HG03159 (cell line): ENCODE results near the gene ZFHX3.

Source experiments
- ATAC-seq: cut with Tn5 transposase; IDR thresholded peaks from one replicate; pipeline ENCODE4 v1.9.1; 2021; ENCODE audit warnings: mild to moderate bottlenecking, moderate library complexity; ENCODE audit not compliant: unreplicated experiment

ZFHX3 gene

GRCh38 chr16:73068541-73069401 lies 20.8 kb upstream of the ZFHX3 start:
- no peak for ATAC-seq

- ATAC-seq, result no peak
Observed at GRCh38 chr16:73067671-73068540, 20.0 kb upstream of the ZFHX3 start.

DNA sequence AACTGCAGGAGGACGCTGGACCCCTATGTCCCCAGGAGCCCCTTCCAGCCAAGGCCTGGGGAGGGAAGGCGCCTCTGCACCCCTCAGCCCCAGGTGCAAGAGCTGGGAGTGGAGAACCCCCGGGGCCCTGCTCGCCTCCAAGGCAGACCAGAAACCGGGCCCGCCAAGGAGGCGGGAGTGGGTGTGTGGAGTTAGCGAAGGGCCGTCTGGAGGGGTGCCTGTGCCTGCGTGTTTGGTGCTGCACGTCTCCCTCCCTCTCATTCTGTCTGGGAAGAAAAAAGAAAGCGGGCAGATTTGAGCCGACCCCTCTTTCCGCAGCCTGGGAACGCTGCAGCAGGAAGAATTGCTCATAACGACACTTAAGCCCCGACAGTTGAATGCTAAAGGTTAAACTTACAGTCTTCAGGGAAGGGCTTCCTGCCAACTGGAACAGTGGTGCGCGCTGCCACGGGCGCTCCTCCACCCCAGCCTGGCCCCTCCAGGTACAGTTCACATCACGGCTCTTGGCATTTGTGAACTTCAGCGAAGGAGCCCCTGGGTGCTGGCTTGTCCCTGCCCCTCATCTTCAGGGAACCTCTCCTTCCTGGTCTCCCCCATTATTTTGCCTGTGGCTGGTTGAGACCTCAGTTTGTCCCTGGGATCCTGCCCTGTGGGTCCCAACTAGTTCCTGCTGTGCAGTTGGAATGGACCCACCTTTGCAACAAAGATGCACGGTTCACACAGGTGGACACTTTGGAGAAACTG lies 19.2 kb upstream of the ZFHX3 start:
- no peak for ATAC-seq

- no peak for ATAC-seq
Observed at GRCh38 chr16:73066331-73066926, 18.5 kb upstream of the ZFHX3 start.

DNA sequence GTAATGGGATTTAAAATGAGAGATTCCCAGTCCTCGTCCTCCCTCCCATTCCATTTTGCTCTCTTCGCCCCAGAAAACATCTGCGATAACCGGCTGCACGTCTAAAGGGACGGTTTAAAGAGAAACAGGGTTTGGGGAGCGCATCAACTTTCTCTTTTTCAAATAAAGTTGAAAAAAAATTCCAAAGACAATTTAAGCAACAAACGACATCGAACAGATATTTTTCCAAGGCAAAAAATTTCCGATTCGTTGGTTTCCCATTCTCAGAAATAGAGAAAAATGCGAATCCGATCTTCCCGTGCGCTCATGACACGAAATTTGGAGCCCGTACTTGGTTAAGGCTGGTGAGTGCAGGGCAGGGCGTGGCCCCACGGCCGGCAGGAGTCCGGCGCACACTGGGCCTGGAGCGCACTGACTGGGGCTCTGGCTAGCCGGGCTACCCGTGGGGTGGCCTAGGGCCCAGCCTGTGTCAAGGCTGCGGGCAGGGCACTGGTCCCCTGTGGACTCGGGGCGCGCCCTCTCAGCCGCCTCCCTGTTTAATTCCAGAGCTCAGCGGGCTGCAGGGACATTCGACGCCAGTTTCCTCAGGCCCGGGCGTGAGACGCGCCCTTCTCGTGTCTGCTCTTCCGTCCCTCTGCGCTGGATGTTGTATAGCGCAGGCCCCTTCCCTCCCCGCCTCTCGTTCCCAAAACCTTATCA lies 17.9 kb upstream of the ZFHX3 start:
- ATAC-seq, result no peak

- no peak for ATAC-seq
Observed at GRCh38 chr16:73064994-73065545, 17.1 kb upstream of the ZFHX3 start.

DNA sequence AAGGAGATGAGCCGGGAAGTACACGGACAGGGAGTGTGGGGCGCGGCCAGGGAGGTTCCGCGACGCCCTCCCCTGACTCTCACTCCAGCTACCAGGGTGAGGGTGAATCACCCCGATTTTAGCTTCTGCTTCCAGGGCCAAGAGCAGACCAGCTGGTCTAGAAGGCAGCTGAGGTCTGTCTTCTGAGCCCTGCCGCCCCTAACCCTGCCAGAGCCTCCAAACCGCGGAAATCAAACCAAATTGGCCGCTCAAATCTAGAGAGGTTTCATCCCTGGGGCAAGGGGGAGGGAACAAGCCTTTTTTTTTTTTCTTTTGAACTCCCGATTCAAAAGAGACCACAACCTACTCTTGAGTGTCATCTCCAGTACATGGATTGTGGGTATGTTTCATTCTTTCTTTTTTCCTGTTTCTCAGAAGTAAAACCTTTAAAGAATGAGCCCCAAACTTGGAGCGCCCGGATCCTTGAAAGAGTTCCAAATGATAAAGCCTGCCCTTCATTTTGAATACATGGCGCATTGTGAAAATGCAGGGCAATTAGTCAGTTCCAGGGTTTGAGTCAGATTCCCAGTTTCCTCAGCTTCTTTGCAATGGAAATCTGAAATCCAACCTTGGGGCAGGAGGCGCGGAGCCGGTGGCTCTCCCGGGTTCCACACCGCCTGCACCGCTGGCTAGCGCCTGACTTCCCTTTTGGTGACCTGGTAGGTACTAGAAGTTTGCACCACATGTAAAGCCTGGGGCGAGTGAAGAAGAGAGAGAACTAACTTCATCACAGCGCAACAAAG lies 16.5 kb upstream of the ZFHX3 start:
- no peak for ATAC-seq

- ATAC-seq, result no peak
Observed at GRCh38 chr16:73063854-73064211, 15.9 kb upstream of the ZFHX3 start.

- ATAC-seq, result no peak
Observed at GRCh38 chr16:73062743-73063733, 15.1 kb upstream of the ZFHX3 start.

- no peak for ATAC-seq
Observed at GRCh38 chr16:73062001-73062616, 14.2 kb upstream of the ZFHX3 start.

GRCh38 chr16:73060892-73061490 lies 13.1 kb upstream of the ZFHX3 start:
- ATAC-seq, result no peak

DNA sequence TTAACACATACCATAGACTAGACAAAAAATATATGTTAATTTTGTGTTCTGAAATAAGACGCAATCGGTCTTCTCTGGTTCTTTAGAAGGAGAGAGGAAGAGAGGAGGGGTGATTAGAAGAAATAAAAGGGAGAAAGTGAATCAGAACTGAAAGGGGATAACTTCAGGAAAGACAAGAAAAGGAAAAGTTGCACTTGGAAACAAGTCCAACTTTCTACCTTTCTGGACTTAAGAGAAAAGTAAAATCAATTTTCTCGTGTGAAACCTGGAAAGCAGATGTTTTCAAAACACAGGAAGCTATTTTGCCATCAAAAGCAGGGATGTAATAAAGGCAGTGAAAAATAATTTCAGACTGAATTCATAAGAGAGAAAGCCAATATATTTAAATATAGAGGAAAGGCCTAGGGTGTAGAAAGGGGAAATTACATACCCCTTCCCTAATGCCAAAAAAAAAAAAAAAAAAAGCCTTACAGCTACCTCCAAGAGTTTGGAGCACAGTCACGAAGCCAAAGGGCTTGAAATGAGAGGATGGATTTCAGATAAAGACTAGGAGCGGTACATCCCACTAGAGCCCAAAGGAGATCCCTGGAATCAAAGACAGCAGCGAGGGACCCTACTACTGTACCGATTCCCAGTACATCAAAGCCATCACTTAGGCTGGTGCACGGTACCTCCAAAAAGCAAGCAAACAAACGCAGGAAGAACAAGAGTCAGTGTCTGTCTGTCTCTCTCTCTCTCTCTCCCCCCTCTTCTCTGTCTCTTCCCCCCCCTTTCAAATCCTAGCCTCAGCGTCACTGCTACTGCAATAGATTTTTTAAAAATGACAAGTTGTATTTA lies 12.1 kb upstream of the ZFHX3 start:
- no peak for ATAC-seq

- peak; percentile 38 for ATAC-seq
Observed at GRCh38 chr16:73058616-73059409, 10.9 kb upstream of the ZFHX3 start.

- peak; percentile 72 for ATAC-seq
Observed at GRCh38 chr16:73058221-73058615, 10.3 kb upstream of the ZFHX3 start.
